Colon (tissue), 2 donors: ENCODE data around the gene DEK.
"Not testable (repeated sequence)": the region's sequence is repeated elsewhere in the genome, so short reads cannot be mapped to it uniquely, and the experiment has no call there.

ENCODE experiments used
- FAIRE-seq: peaks from 2 replicates; lab custom pipeline; 2012; peaks lifted over from hg19 to GRCh38; lab: Jason Lieb, UNC
- donor health status: control.
- donor health status: control.

Gene DEK

GRCh38 chr6:18240230-18240629 lies 24.1 kb downstream of the DEK start:
- no peak for FAIRE-seq

DNA sequence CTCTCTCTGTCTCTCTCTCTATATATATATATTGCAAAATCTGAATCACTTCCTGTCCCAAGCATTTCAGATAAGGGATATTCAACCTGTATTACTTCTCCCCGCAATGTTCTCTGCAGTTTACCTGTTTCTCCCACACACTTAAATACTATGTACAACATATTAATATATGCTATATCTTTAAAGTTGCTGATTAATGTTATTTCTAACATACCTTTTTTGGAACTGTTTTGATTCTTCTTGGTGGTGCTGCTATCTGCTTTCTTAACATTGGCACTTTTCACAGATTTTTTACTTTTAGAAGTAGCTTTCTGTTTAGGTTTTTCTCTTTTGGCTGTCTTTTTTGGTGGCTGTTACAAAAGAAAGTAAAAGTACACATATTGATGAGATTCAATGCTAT lies 27.2 kb downstream of the DEK start:
- FAIRE-seq: no peak

DNA sequence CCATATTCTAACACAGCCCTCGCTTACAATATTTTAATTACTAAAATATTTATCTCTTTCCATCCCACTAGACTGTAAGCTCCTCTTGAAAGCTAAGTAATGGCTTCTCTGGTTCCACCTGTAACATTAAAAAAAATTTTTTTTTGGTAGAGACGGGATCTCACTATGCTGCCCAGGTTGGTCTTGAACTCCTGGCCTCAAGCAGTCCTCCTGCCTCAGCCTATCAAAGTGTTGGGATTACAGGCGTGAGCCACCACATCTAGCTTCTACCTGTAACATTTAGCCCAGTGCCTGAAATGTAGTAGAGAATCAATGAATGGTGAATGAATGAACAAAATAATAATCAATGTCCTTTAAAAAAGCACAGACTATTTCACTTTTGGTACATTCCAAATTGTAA lies 28.8 kb downstream of the DEK start:
- no peak for FAIRE-seq

DNA sequence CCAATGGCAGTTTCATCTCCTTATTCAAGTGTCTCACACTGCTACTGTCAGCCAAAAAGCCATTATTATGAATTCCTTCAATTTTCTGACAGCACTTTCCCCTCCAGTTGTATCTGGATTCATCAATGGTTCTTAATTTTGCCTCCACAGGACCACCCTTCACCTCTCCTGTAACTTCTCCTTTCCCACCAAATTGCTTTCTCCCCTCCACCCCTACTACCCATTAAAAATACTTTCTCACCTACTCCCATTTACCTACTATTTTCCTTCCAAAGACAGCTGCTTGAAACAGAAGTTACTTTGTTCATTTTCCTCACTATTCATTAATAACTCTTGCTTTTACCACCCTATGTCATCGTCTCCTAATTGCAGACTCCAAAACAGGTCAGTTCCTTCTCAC lies 29.8 kb downstream of the DEK start:
- FAIRE-seq: no peak

- FAIRE-seq: not testable (repeated sequence)
These were observed 30.6 kb downstream of the DEK start for GRCh38 chr6:18233770-18234169.

DNA sequence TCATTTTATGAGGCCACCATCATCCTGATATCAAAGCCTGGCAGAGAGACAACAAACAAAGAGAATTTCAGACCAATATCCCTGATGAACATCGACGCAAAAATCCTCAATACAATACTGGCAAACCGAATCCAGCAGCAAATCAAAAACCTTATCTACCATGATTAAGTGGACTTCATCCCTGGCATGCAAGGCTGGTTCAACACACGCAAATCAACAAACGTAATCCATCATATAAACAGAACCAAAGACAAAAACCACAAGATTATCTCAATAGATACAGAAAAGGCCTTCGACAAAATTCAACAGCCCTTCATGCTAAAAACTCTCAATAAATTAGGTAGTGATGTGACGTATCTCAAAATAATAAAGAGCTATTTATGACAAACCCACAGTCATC lies 32.5 kb downstream of the DEK start:
- not testable (repeated sequence) for FAIRE-seq

- not testable (repeated sequence) for FAIRE-seq
These were observed 35.7 kb downstream of the DEK start for GRCh38 chr6:18228590-18228989.

GRCh38 chr6:18227166-18227565 lies 37.2 kb downstream of the DEK start:
- not testable (repeated sequence) for FAIRE-seq

- not testable (repeated sequence) for FAIRE-seq
These were observed 37.8 kb downstream of the DEK start for GRCh38 chr6:18226451-18227105.

- no peak for FAIRE-seq
These were observed 43.1 kb downstream of the DEK start for GRCh38 chr6:18221288-18221615.

GRCh38 chr6:18219591-18219990 lies 44.7 kb downstream of the DEK start:
- FAIRE-seq: no peak

- no peak for FAIRE-seq
These were observed 46.1 kb downstream of the DEK start for GRCh38 chr6:18218233-18218632.

GRCh38 chr6:18216411-18216810 lies 47.9 kb downstream of the DEK start:
- no peak for FAIRE-seq

GRCh38 chr6:18215436-18215835 lies 48.9 kb downstream of the DEK start:
- FAIRE-seq: no peak

DNA sequence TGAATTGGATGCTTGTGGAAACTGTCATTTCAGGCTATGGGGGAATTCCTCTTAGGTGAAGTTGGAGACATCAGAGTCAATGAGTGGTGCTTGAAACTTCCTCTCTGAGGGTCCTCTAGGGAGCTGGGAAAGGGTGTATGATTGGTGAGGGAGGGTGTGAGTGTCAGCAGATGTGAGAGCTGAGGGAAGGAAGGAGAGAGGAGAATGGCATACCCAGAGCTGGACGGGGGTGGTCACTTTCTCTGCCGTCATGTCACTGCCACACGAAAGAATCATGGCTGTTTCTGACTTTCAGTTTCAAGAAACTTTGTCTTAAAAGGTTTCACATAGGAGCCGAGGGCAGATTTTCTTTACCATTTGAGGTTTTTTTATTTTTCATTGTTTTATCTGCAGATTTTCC lies 50.3 kb downstream of the DEK start:
- no peak for FAIRE-seq

DNA sequence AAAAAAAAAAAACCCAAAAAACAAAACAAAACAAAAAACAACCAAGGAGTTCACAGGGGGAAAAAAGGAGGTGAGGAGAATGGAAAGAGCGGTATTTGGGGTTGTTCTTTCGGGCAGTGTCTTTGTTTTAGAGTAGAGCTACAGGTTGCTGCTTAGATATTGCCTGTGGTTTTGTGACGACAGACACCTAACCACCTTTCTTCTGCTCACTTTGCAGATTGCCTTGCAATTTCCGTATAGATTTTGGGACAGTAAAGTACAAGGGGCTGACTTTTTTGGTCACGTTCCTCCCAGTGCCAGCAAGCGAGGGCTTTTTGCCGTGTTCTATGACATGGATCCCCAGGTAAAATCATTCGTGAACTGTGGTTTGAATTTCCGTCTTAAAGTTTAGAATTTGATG lies 50.9 kb downstream of the DEK start:
- FAIRE-seq: no peak

- FAIRE-seq: no peak
These were observed 52.1 kb downstream of the DEK start for GRCh38 chr6:18212231-18212630.

GRCh38 chr6:18211338-18211737 lies 53.0 kb downstream of the DEK start:
- FAIRE-seq: no peak

DNA sequence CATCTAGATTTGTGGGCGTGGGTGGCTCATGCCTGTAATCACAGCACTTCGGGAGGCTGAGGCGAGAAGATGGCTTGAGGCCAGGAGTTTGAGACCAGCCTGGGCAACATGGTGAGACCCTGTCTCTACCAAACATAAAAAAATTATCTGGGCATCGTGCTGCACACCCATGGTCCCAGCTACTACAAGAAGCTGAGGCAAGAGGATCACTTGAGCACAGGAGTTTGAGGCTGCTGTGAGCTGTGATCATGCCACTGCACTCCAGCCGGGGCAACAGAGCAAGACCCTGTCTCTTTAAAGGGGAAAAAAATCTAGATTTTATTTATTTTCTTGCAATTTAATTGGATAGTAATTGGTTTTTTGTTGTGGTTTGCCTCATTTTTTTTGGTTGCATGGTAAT lies 53.6 kb downstream of the DEK start:
- no peak for FAIRE-seq

DNA sequence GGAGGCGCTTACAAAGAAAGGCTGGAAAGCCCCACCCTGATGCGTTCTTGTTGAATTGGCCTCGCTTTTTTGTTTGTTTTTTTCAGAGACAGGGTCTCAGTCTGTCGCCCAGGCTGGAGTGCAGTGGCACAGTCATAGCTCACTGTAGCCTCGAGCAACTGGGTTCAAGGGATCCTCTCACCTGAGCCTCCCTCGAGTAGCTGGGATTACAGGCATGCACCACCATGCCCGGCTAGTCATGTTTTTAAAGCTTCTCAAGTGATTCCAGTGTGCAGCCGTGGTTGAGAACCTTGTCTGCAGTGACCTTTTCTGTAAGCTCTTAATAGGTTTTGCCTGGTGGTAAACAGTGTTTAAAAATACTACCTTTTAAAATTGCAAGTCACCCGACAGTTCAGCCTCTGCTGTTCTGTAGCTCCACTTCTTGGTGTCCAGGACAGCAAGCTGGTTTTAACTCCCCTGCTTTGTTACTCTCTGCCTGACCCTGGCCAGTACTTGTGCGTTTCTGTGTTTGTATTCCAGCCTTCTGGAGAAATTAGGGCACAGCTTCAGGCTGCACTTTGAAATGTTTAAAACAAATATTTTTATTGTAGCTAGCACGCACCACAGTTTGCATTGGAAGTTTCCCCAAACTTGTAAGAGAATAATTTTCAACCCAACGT lies 54.7 kb downstream of the DEK start:
- FAIRE-seq: no peak

- FAIRE-seq: not testable (repeated sequence)
These were observed 55.6 kb downstream of the DEK start for GRCh38 chr6:18208778-18209177.

GRCh38 chr6:18207949-18208348 lies 56.4 kb downstream of the DEK start:
- no peak for FAIRE-seq

GRCh38 chr6:18207438-18207837 lies 56.9 kb downstream of the DEK start:
- FAIRE-seq: no peak

- FAIRE-seq: no peak
These were observed 57.7 kb downstream of the DEK start for GRCh38 chr6:18206591-18206990.
